Fibroblast of skin of left quadriceps (primary cell): Measurements from ENCODE around the gene DPH3.
A peak's percentile ranks its signal among the peaks of the same experiment; 100 is the strongest.
"Not testable (repeated sequence)": the region's sequence is repeated elsewhere in the genome, so short reads cannot be mapped to it uniquely, and the experiment has no call there.

Experiments used
- DNase-seq, 2 experiments: peaks; one replicate each; pipeline ENCODE4 v3.0.0-alpha.2; 2013; ENCODE audit warnings: low read depth in 2 of 2

The DPH3 gene

GRCh38 chr3:16264708-16265454 is at the start of gene DPH3, which contains the start of gene OXNAD1:
TSS of gene DPH3 (minus strand) at chr3:16264943. CDS start at chr3:16264876, 67 bp downstream.
TSS of gene OXNAD1 (plus strand) at chr3:16265212. CDS start at chr3:16270953, 5,741 bp downstream.
- peak; percentile 99 for DNase-seq

- DNase-seq = no peak
Observed at GRCh38 chr3:16313886-16314645, 49.3 kb upstream of the DPH3 start.

- DNase-seq = no peak
Observed at GRCh38 chr3:16311960-16312451, 47.3 kb upstream of the DPH3 start.

GRCh38 chr3:16310486-16310885 is 45.7 kb upstream of the DPH3 start:
- not testable (repeated sequence) for DNase-seq

- no peak for DNase-seq
Observed at GRCh38 chr3:16309558-16309957, 44.8 kb upstream of the DPH3 start.

GRCh38 chr3:16308727-16309126 is 44.0 kb upstream of the DPH3 start:
- DNase-seq = no peak

GRCh38 chr3:16307832-16308531 is 43.2 kb upstream of the DPH3 start:
- DNase-seq = no peak

GRCh38 chr3:16305111-16305541 is 40.4 kb upstream of the DPH3 start:
- no peak for DNase-seq

- DNase-seq = no peak
Observed at GRCh38 chr3:16304061-16305010, 39.6 kb upstream of the DPH3 start.

- DNase-seq = no peak
Observed at GRCh38 chr3:16303037-16303575, 38.4 kb upstream of the DPH3 start.

- no peak for DNase-seq
Observed at GRCh38 chr3:16302082-16302631, 37.4 kb upstream of the DPH3 start.

- DNase-seq = no peak
Observed at GRCh38 chr3:16301507-16301906, 36.8 kb upstream of the DPH3 start.

- DNase-seq = no peak
Observed at GRCh38 chr3:16300881-16301359, 36.2 kb upstream of the DPH3 start.

GRCh38 chr3:16300307-16300706 is 35.6 kb upstream of the DPH3 start:
- DNase-seq = no peak

GRCh38 chr3:16299746-16300145 is 35.0 kb upstream of the DPH3 start:
- no peak for DNase-seq

GRCh38 chr3:16298891-16299290 is 34.1 kb upstream of the DPH3 start:
- DNase-seq = no peak

- DNase-seq = no peak
Observed at GRCh38 chr3:16297997-16298885, 33.5 kb upstream of the DPH3 start.

- no peak for DNase-seq
Observed at GRCh38 chr3:16295298-16295890, 30.7 kb upstream of the DPH3 start.

GRCh38 chr3:16294844-16295243 is 30.1 kb upstream of the DPH3 start:
- DNase-seq = no peak
